ENCODE results near the gene NUDCD2. TPM values are rescaled to one million over a fixed set of nuclear protein-coding genes. Genes with fewer than 3 reads are reported as not detected.
"Not testable (repeated sequence)": the region's sequence is repeated elsewhere in the genome, so short reads cannot be mapped to it uniquely, and the experiment has no call there.

Gene NUDCD2
- polyA plus RNA-seq, 4 donors, result 4.1 to 22.2 (median 7.6) TPM

- DNase-seq (no peak), FAIRE-seq (no peak)
- Histone ChIP-seq H3K9me3 (ENCODE audit: control insufficient read depth in 2 of 2, insufficient read depth in 1 of 2, low read depth in 1 of 2, low read length in 1 of 2) (no peaks in the 10 kb centered on the region), H3K4me3 (ENCODE audit: low read depth in 1 of 3, low read length in 3 of 3) (peak overlapping the region; percentile 58 to 87 (median 73)), H3K36me3 (ENCODE audit: control insufficient read depth in 3 of 3, insufficient read depth in 2 of 3, low read depth in 1 of 3, low read length in 3 of 3) (peaks cover 0 to 9% (median 3%) of the 10 kb centered on the region in 3 donors), H3K27me3 (ENCODE audit: control insufficient read depth in 3 of 3, insufficient read depth in 3 of 3, low read length in 3 of 3) (no peaks in the 10 kb centered on the region), H3K4me1 (ENCODE audit: control insufficient read depth in 3 of 3, insufficient read depth in 2 of 3, low read depth in 1 of 3, low read length in 2 of 3) (peaks cover 0 to 2% (median 0%) of the 10 kb centered on the region in 3 donors), H3K27ac (ENCODE audit: low read depth in 1 of 3, low read length in 2 of 3) (peak overlapping the region; percentile 88 to 99 (median 93))
- WGBS, 3 donors, result 0 to 1% (median 0%) methylated on average over 12 of the region's 12 CpGs
Measured at GRCh38 chr5:163459462-163459818, 462 bp downstream of the NUDCD2 start.

DNA sequence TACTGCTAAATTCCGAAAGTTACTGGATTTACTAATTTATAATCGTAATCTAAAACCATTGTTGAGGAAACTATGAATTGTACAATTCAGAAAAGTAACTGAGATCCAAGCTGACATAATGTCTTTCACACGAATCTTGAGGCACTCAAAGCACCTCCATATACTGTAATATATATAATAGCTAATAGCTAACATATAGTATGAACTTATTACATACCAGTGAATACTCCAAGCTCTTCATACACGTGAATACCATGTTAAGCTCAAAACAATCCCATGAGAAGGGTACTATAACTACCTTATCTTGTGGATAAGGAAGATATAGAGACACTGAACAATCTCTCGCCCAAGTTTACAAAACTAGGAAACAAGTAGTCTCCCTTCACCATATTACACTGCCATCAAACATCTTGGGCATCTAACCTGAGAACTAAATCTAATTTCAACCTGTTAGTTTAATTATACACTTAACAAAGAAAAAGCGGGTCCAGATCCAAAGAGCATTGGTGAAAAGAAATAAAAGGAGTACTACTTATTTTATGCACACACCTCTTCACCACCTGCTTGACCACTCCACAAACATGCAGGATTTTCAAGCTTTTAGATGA, 1.0 kb downstream of the NUDCD2 start:
- Histone ChIP-seq H3K4me1 (ENCODE audit: control insufficient read depth in 3 of 3, insufficient read depth in 2 of 3, low read depth in 1 of 3, low read length in 2 of 3) (peaks cover 0 to 2% (median 0%) of the 10 kb centered on the region in 3 donors), H3K27ac (ENCODE audit: low read depth in 1 of 3, low read length in 2 of 3) (peak overlapping the region in 2 of 3 donors; percentile 93 to 99), H3K27me3 (ENCODE audit: control insufficient read depth in 3 of 3, insufficient read depth in 3 of 3, low read length in 3 of 3) (no peaks in the 10 kb centered on the region), H3K9me3 (ENCODE audit: control insufficient read depth in 2 of 2, insufficient read depth in 1 of 2, low read depth in 1 of 2, low read length in 1 of 2) (no peaks in the 10 kb centered on the region), H3K4me3 (ENCODE audit: low read depth in 1 of 3, low read length in 3 of 3) (peak overlapping the region; percentile 58 to 87 (median 73)), H3K36me3 (ENCODE audit: control insufficient read depth in 3 of 3, insufficient read depth in 2 of 3, low read depth in 1 of 3, low read length in 3 of 3) (peaks cover 0 to 10% (median 3%) of the 10 kb centered on the region in 3 donors)
- peak; percentile 20 to 36 for DNase-seq
- 23 to 32% (median 24%) methylated on average over 6 of the region's 6 CpGs for WGBS, 3 donors
- FAIRE-seq, result no peak

DNA sequence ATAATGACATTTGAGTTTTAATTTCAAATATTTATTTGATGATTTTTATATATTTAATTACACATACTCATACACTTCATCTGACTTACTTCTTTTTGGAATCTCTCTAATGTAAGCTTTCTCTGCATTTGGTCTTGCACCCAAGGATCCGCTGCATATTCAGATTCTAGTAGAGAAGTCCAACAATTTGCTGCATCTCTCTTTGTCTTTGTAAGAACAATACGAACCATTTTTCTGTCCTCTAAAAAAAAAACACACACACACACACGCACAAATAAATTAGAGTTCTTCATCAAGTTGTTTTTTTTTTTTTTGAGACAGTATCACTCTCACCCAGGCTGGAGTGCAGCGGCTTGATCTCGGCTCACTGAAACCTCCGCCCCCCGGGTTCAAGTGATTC, 3.1 kb downstream of the NUDCD2 start:
- DNase-seq (no peak), FAIRE-seq (no peak)
- no peaks in the 10 kb centered on the region for H3K9me3 ChIP-seq (ENCODE audit: control insufficient read depth in 2 of 2, insufficient read depth in 1 of 2, low read depth in 1 of 2, low read length in 1 of 2)
- H3K36me3 ChIP-seq (ENCODE audit: control insufficient read depth in 3 of 3, insufficient read depth in 2 of 3, low read depth in 1 of 3, low read length in 3 of 3), result peaks cover 0 to 11% (median 3%) of the 10 kb centered on the region in 3 donors
- H3K4me1 ChIP-seq (ENCODE audit: control insufficient read depth in 3 of 3, insufficient read depth in 2 of 3, low read depth in 1 of 3, low read length in 2 of 3), result peaks cover 0 to 2% (median 0%) of the 10 kb centered on the region in 3 donors
- H3K4me3 ChIP-seq (ENCODE audit: low read depth in 1 of 3, low read length in 3 of 3), result no peak overlapping the region
- H3K27ac ChIP-seq (ENCODE audit: low read depth in 1 of 3, low read length in 2 of 3), result no peak overlapping the region
- H3K27me3 ChIP-seq (ENCODE audit: control insufficient read depth in 3 of 3, insufficient read depth in 3 of 3, low read length in 3 of 3), result no peaks in the 10 kb centered on the region
- WGBS, 3 donors, result 94 to 96% (median 95%) methylated on average over 7 of the region's 7 CpGs

GRCh38 chr5:163456029-163456589, 3.8 kb downstream of the NUDCD2 start:
- Histone ChIP-seq H3K27ac (ENCODE audit: low read depth in 1 of 3, low read length in 2 of 3) (no peak overlapping the region), H3K4me1 (ENCODE audit: control insufficient read depth in 3 of 3, insufficient read depth in 2 of 3, low read depth in 1 of 3, low read length in 2 of 3) (peaks cover 0 to 2% (median 0%) of the 10 kb centered on the region in 3 donors), H3K9me3 (ENCODE audit: control insufficient read depth in 2 of 2, insufficient read depth in 1 of 2, low read depth in 1 of 2, low read length in 1 of 2) (no peaks in the 10 kb centered on the region), H3K36me3 (ENCODE audit: control insufficient read depth in 3 of 3, insufficient read depth in 2 of 3, low read depth in 1 of 3, low read length in 3 of 3) (peaks cover 0 to 16% (median 3%) of the 10 kb centered on the region in 3 donors), H3K4me3 (ENCODE audit: low read depth in 1 of 3, low read length in 3 of 3) (no peak overlapping the region), H3K27me3 (ENCODE audit: control insufficient read depth in 3 of 3, insufficient read depth in 3 of 3, low read length in 3 of 3) (no peaks in the 10 kb centered on the region)
- DNase-seq (no peak), FAIRE-seq (no peak)
- 87 to 90% (median 89%) methylated on average over 2 of the region's 2 CpGs for WGBS, 3 donors

DNA sequence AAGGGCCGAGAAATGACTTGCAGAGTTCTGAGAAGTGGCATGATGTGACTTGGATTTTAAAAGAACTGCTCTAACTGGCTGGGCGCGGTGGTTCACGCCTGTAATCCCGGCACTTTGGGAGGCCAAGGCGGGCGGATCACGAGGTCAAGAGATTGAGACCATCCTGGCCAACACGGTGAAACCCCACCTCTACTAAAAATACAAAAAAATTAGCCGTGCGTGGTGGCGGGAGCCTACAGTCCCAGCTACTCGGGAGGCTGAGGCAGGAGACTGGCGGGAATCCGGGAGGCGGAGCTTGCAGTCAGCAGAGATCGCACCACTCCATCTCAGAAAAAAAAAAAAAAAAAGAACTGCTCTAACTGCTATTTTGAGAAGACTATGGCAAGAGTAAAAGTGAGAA, 4.5 kb downstream of the NUDCD2 start:
- peaks cover 0 to 16% (median 3%) of the 10 kb centered on the region in 3 donors for H3K36me3 ChIP-seq (ENCODE audit: control insufficient read depth in 3 of 3, insufficient read depth in 2 of 3, low read depth in 1 of 3, low read length in 3 of 3)
- 96 to 98% (median 97%) methylated on average over 17 of the region's 17 CpGs for WGBS, 3 donors
- not testable (repeated sequence) for H3K27ac ChIP-seq (ENCODE audit: low read depth in 1 of 3, low read length in 2 of 3); H3K4me3 ChIP-seq (ENCODE audit: low read depth in 1 of 3, low read length in 3 of 3); H3K27me3 ChIP-seq (ENCODE audit: control insufficient read depth in 3 of 3, insufficient read depth in 3 of 3, low read length in 3 of 3); H3K4me1 ChIP-seq (ENCODE audit: control insufficient read depth in 3 of 3, insufficient read depth in 2 of 3, low read depth in 1 of 3, low read length in 2 of 3); DNase-seq; H3K9me3 ChIP-seq (ENCODE audit: control insufficient read depth in 2 of 2, insufficient read depth in 1 of 2, low read depth in 1 of 2, low read length in 1 of 2); FAIRE-seq

GRCh38 chr5:163453705-163454104, 6.2 kb downstream of the NUDCD2 start:
- no peaks in the 10 kb centered on the region for H3K4me1 ChIP-seq (ENCODE audit: control insufficient read depth in 3 of 3, insufficient read depth in 2 of 3, low read depth in 1 of 3, low read length in 2 of 3)
- no peak for FAIRE-seq
- peaks cover 0 to 20% (median 3%) of the 10 kb centered on the region in 3 donors for H3K36me3 ChIP-seq (ENCODE audit: control insufficient read depth in 3 of 3, insufficient read depth in 2 of 3, low read depth in 1 of 3, low read length in 3 of 3)
- no peaks in the 10 kb centered on the region for H3K9me3 ChIP-seq (ENCODE audit: control insufficient read depth in 2 of 2, insufficient read depth in 1 of 2, low read depth in 1 of 2, low read length in 1 of 2)
- no peak for DNase-seq
- 85 to 94% (median 92%) methylated on average over 1 of the region's 1 CpG for WGBS, 3 donors
- H3K27ac ChIP-seq (ENCODE audit: low read depth in 1 of 3, low read length in 2 of 3), result no peak overlapping the region
- no peak overlapping the region for H3K4me3 ChIP-seq (ENCODE audit: low read depth in 1 of 3, low read length in 3 of 3)
- no peaks in the 10 kb centered on the region for H3K27me3 ChIP-seq (ENCODE audit: control insufficient read depth in 3 of 3, insufficient read depth in 3 of 3, low read length in 3 of 3)

DNA sequence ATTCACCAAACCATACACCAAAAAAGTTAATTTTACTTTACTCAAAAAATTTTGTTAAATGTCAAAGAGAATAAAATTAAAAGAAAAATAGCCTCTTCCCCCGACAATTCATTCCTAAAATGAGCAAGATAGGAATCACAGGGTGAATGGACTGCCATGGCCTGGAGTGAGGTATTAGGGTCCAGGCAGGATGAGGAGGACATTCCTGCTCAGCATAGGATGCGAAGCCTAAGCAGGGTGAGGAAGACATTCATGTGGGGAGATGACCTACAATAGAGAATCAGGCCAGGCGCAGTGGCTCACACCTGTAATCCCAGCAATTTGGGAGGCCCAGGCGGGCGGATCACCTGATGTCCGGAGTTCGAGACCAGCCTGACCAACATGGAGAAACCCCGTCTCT, 8.4 kb downstream of the NUDCD2 start:
- WGBS, 3 donors, result 97 to 98% (median 98%) methylated on average over 8 of the region's 8 CpGs
- H3K27me3 ChIP-seq (ENCODE audit: control insufficient read depth in 3 of 3, insufficient read depth in 3 of 3, low read length in 3 of 3), result no peaks in the 10 kb centered on the region
- H3K4me3 ChIP-seq (ENCODE audit: low read depth in 1 of 3, low read length in 3 of 3), result no peak overlapping the region
- H3K4me1 ChIP-seq (ENCODE audit: control insufficient read depth in 3 of 3, insufficient read depth in 2 of 3, low read depth in 1 of 3, low read length in 2 of 3), result no peaks in the 10 kb centered on the region
- H3K27ac ChIP-seq (ENCODE audit: low read depth in 1 of 3, low read length in 2 of 3), result no peak overlapping the region
- DNase-seq (no peak), FAIRE-seq (no peak)
- H3K36me3 ChIP-seq (ENCODE audit: control insufficient read depth in 3 of 3, insufficient read depth in 2 of 3, low read depth in 1 of 3, low read length in 3 of 3), result peaks cover 4 to 30% (median 6%) of the 10 kb centered on the region in 3 donors
- H3K9me3 ChIP-seq (ENCODE audit: control insufficient read depth in 2 of 2, insufficient read depth in 1 of 2, low read depth in 1 of 2, low read length in 1 of 2), result no peaks in the 10 kb centered on the region

GRCh38 chr5:163448491-163448890, 11.4 kb downstream of the NUDCD2 start:
- no peaks in the 10 kb centered on the region for H3K4me1 ChIP-seq (ENCODE audit: control insufficient read depth in 3 of 3, insufficient read depth in 2 of 3, low read depth in 1 of 3, low read length in 2 of 3)
- FAIRE-seq (no peak), DNase-seq (no peak)
- no peak overlapping the region for H3K27ac ChIP-seq (ENCODE audit: low read depth in 1 of 3, low read length in 2 of 3)
- H3K4me3 ChIP-seq (ENCODE audit: low read depth in 1 of 3, low read length in 3 of 3), result no peak overlapping the region
- no peaks in the 10 kb centered on the region for H3K9me3 ChIP-seq (ENCODE audit: control insufficient read depth in 2 of 2, insufficient read depth in 1 of 2, low read depth in 1 of 2, low read length in 1 of 2)
- no peaks in the 10 kb centered on the region for H3K27me3 ChIP-seq (ENCODE audit: control insufficient read depth in 3 of 3, insufficient read depth in 3 of 3, low read length in 3 of 3)
- H3K36me3 ChIP-seq (ENCODE audit: control insufficient read depth in 3 of 3, insufficient read depth in 2 of 3, low read depth in 1 of 3, low read length in 3 of 3), result peaks cover 9 to 24% (median 10%) of the 10 kb centered on the region in 3 donors

Measured in small intestine (tissue), 7 donors.